ENCODE measurements around the gene PACSIN3. TPM values are rescaled to one million over a fixed set of nuclear protein-coding genes. Genes with fewer than 3 reads are reported as not detected.

Gene PACSIN3
- polyA plus RNA-seq, 1 donor from 2014 or later, result not detected

DNA sequence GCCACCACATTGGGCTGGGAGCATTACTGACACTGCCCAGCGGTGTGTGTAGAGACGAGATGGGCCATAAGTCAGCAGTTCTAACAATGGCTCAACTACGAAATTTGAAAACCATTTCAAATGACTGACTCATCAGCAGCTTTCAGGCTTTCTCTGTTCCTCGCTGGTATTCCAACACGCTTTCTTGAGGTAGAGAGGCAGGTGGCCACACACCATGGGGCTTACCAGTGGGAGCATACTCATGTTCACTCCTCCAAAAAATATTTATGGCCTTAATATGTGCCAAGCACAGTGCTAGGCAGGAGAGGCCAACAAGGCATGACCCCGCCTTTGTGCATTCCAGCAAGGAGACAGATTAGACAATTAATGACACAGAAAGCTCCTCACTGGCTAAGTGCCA is 29.9 kb downstream of the PACSIN3 start:
- H3K9me3 ChIP-seq (ENCODE audit: low read length), result no peaks in the 10 kb centered on the region
- H3K27ac ChIP-seq (ENCODE audit: low read length), result no peak overlapping the region
- no peak overlapping the region for H2AFZ ChIP-seq (ENCODE audit: low read depth, low read length)
- TF ChIP-seq MXI1 (conservative IDR thresholded peaks at IDR 0.05; ENCODE audit: poor library complexity, severe bottlenecking), result no peak
- TF ChIP-seq SMC3 (conservative IDR thresholded peaks at IDR 0.05; ENCODE audit: poor library complexity), result no peak
- TF ChIP-seq, protein P1, sequence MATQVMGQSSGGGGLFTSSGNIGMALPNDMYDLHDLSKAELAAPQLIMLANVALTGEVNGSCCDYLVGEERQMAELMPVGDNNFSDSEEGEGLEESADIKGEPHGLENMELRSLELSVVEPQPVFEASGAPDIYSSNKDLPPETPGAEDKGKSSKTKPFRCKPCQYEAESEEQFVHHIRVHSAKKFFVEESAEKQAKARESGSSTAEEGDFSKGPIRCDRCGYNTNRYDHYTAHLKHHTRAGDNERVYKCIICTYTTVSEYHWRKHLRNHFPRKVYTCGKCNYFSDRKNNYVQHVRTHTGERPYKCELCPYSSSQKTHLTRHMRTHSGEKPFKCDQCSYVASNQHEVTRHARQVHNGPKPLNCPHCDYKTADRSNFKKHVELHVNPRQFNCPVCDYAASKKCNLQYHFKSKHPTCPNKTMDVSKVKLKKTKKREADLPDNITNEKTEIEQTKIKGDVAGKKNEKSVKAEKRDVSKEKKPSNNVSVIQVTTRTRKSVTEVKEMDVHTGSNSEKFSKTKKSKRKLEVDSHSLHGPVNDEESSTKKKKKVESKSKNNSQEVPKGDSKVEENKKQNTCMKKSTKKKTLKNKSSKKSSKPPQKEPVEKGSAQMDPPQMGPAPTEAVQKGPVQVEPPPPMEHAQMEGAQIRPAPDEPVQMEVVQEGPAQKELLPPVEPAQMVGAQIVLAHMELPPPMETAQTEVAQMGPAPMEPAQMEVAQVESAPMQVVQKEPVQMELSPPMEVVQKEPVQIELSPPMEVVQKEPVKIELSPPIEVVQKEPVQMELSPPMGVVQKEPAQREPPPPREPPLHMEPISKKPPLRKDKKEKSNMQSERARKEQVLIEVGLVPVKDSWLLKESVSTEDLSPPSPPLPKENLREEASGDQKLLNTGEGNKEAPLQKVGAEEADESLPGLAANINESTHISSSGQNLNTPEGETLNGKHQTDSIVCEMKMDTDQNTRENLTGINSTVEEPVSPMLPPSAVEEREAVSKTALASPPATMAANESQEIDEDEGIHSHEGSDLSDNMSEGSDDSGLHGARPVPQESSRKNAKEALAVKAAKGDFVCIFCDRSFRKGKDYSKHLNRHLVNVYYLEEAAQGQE (IDR thresholded peaks at IDR 0.05; ENCODE audit: borderline replicate concordance), result no peak
- no peak for TF ChIP-seq RAD21 (conservative IDR thresholded peaks at IDR 0.05)
- no peak for TF ChIP-seq POLR2AphosphoS5 (IDR thresholded peaks at IDR 0.05)
- TF ChIP-seq TAF1 (IDR thresholded peaks at IDR 0.05; ENCODE audit: low read depth), result no peak
- TF ChIP-seq EP300 (conservative IDR thresholded peaks at IDR 0.05; ENCODE audit: poor library complexity, severe bottlenecking), result no peak
- no peak for TF ChIP-seq CTCF (IDR thresholded peaks at IDR 0.05; ENCODE audit: poor library complexity, severe bottlenecking)
- TF ChIP-seq EZH2 (IDR thresholded peaks at IDR 0.05; ENCODE audit: borderline replicate concordance, insufficient read depth, low read length, poor library complexity, severe bottlenecking), result no peak
- no peaks in the 10 kb centered on the region for H3K79me2 ChIP-seq (replicated peaks; ENCODE audit: insufficient read depth, low read length)
- H3K4me3 ChIP-seq (ENCODE audit: low read length), result no peak overlapping the region
- no peak overlapping the region for H3K9ac ChIP-seq (ENCODE audit: low read length)
- no peaks in the 10 kb centered on the region for H4K20me1 ChIP-seq (ENCODE audit: insufficient read depth)
- H3K27me3 ChIP-seq (ENCODE audit: insufficient read depth, low read depth, low read length), result no peaks in the 10 kb centered on the region
- H3K36me3 ChIP-seq (ENCODE audit: insufficient read depth, low read length), result no peaks in the 10 kb centered on the region
- no peak overlapping the region for H3K4me2 ChIP-seq (ENCODE audit: low read length)
- H3F3A ChIP-seq (ENCODE audit: insufficient read depth, low read length, poor library complexity, severe bottlenecking), result no peaks in the 10 kb centered on the region
- H3K9me2 ChIP-seq (ENCODE audit: insufficient read depth, low read length), result no peaks in the 10 kb centered on the region

GRCh38 chr11:47155879-47156278 is 30.4 kb downstream of the PACSIN3 start:
- no peaks in the 10 kb centered on the region for H3F3A ChIP-seq (ENCODE audit: insufficient read depth, low read length, poor library complexity, severe bottlenecking)
- no peak overlapping the region for H3K9ac ChIP-seq (ENCODE audit: low read length)
- no peak for TF ChIP-seq EP300 (conservative IDR thresholded peaks at IDR 0.05; ENCODE audit: poor library complexity, severe bottlenecking)
- no peak for TF ChIP-seq POLR2AphosphoS5 (IDR thresholded peaks at IDR 0.05)
- TF ChIP-seq SMC3 (conservative IDR thresholded peaks at IDR 0.05; ENCODE audit: poor library complexity), result no peak
- no peak for TF ChIP-seq TAF1 (IDR thresholded peaks at IDR 0.05; ENCODE audit: low read depth)
- no peak for TF ChIP-seq EZH2 (IDR thresholded peaks at IDR 0.05; ENCODE audit: borderline replicate concordance, insufficient read depth, low read length, poor library complexity, severe bottlenecking)
- no peak for TF ChIP-seq RAD21 (conservative IDR thresholded peaks at IDR 0.05)
- no peak for TF ChIP-seq MXI1 (conservative IDR thresholded peaks at IDR 0.05; ENCODE audit: poor library complexity, severe bottlenecking)
- TF ChIP-seq CTCF (IDR thresholded peaks at IDR 0.05; ENCODE audit: poor library complexity, severe bottlenecking), result no peak
- TF ChIP-seq, protein P1 (IDR thresholded peaks at IDR 0.05; ENCODE audit: borderline replicate concordance), result no peak
- no peaks in the 10 kb centered on the region for H3K79me2 ChIP-seq (replicated peaks; ENCODE audit: insufficient read depth, low read length)
- H3K9me3 ChIP-seq (ENCODE audit: low read length), result no peaks in the 10 kb centered on the region
- H3K27ac ChIP-seq (ENCODE audit: low read length), result no peak overlapping the region
- H2AFZ ChIP-seq (ENCODE audit: low read depth, low read length), result no peak overlapping the region
- no peak overlapping the region for H3K4me3 ChIP-seq (ENCODE audit: low read length)
- no peaks in the 10 kb centered on the region for H3K36me3 ChIP-seq (ENCODE audit: insufficient read depth, low read length)
- H4K20me1 ChIP-seq (ENCODE audit: insufficient read depth), result no peaks in the 10 kb centered on the region
- H3K4me2 ChIP-seq (ENCODE audit: low read length), result no peak overlapping the region
- H3K27me3 ChIP-seq (ENCODE audit: insufficient read depth, low read depth, low read length), result no peaks in the 10 kb centered on the region
- H3K9me2 ChIP-seq (ENCODE audit: insufficient read depth, low read length), result no peaks in the 10 kb centered on the region
